H9 (cell line): ENCODE results near the gene STK32B. TPM values are rescaled to one million over a fixed set of nuclear protein-coding genes. Genes with fewer than 3 reads are reported as not detected.

Source experiments
- DNase-seq: peaks from one replicate; pipeline ENCODE4 v3.0.0-alpha.2; 2017
- H2AFZ ChIP-seq: one replicate; pipeline ENCODE4 v1.6.1; 2013; ENCODE audit warnings: mild to moderate bottlenecking, low read length, control low read depth, moderate library complexity
- H2AK5ac ChIP-seq: 2 replicates; pipeline ENCODE4 v1.6.1; 2013; ENCODE audit warnings: low read length, control low read depth, mixed read lengths; ENCODE audit not compliant: insufficient read length
- H2BK120ac ChIP-seq: one replicate; pipeline ENCODE4 v1.6.1; 2013; ENCODE audit warnings: low read depth, mild to moderate bottlenecking, low read length, control low read depth, inconsistent platforms; ENCODE audit not compliant: poor library complexity, severe bottlenecking
- H2BK12ac ChIP-seq: 2 replicates; pipeline ENCODE4 v1.6.1; 2013; ENCODE audit warnings: low read length, control low read depth, mixed read lengths, low read depth; ENCODE audit not compliant: insufficient read length
- H2BK15ac ChIP-seq: 2 replicates; pipeline ENCODE4 v1.6.1; 2013; ENCODE audit warnings: low read depth, low read length, control low read depth
- H2BK20ac ChIP-seq: one replicate; pipeline ENCODE4 v1.6.1; 2013; ENCODE audit warnings: low read depth, mild to moderate bottlenecking, low read length, control low read depth, inconsistent platforms; ENCODE audit not compliant: poor library complexity, severe bottlenecking
- H2BK5ac ChIP-seq: 2 replicates; pipeline ENCODE4 v1.6.1; 2013; ENCODE audit warnings: low read length, control low read depth, mixed read lengths; ENCODE audit not compliant: insufficient read length
- H3K14ac ChIP-seq: 2 replicates; pipeline ENCODE4 v1.6.1; 2013; ENCODE audit warnings: low read length, control low read depth; ENCODE audit not compliant: insufficient read depth
- H3K18ac ChIP-seq: 2 replicates; pipeline ENCODE4 v1.6.1; 2013; ENCODE audit warnings: low read depth, mild to moderate bottlenecking, mixed read lengths, low read length, control low read depth; ENCODE audit not compliant: insufficient read length
- H3K23ac ChIP-seq: 2 replicates; pipeline ENCODE4 v1.6.1; 2013; ENCODE audit warnings: low read length, control low read depth, mixed read lengths, low read depth; ENCODE audit not compliant: insufficient read length
- H3K23me2 ChIP-seq: 2 replicates; pipeline ENCODE4 v1.6.1; 2013; ENCODE audit warnings: low read depth, mild to moderate bottlenecking, mixed read lengths, low read length, control low read depth; ENCODE audit not compliant: insufficient read length, poor library complexity, severe bottlenecking
- H3K27ac ChIP-seq: 2 replicates; pipeline ENCODE4 v1.5.1; 2013; ENCODE audit warnings: low read length, control low read depth, mixed read lengths, low read depth; ENCODE audit not compliant: insufficient read length
- H3K27me3 ChIP-seq: 2 replicates; pipeline ENCODE4 v1.6.1; 2013; ENCODE audit warnings: low read length, control low read depth, inconsistent platforms; ENCODE audit not compliant: insufficient read depth
- H3K4ac ChIP-seq: 2 replicates; pipeline ENCODE4 v1.6.1; 2013; ENCODE audit warnings: low read depth, mild to moderate bottlenecking, control low read depth, inconsistent platforms, low read length, moderate library complexity
- H3K4me1 ChIP-seq: 2 replicates; pipeline ENCODE4 v1.6.1; 2013; ENCODE audit warnings: low read length, control low read depth, inconsistent platforms; ENCODE audit not compliant: insufficient read depth
- H3K4me2 ChIP-seq: 2 replicates; pipeline ENCODE4 v1.6.1; 2013; ENCODE audit warnings: low read length, control low read depth, mixed read lengths; ENCODE audit not compliant: insufficient read length, insufficient read depth
- H3K56ac ChIP-seq: 2 replicates; pipeline ENCODE4 v1.6.1; 2013; ENCODE audit warnings: low read depth, mild to moderate bottlenecking, mixed read lengths, low read length, control low read depth; ENCODE audit not compliant: insufficient read length
- H3K79me1 ChIP-seq: 2 replicates; pipeline ENCODE4 v1.6.1; 2013; ENCODE audit warnings: low read depth, mild to moderate bottlenecking, moderate library complexity, low read length, control low read depth, inconsistent platforms; ENCODE audit not compliant: insufficient read depth, poor library complexity, severe bottlenecking
- H3K79me2 ChIP-seq: 2 replicates; pipeline ENCODE4 v1.6.1; 2013; ENCODE audit warnings: low read length, control low read depth, inconsistent platforms; ENCODE audit not compliant: insufficient read depth
- H3K9ac ChIP-seq: 2 replicates; pipeline ENCODE4 v1.6.1; 2013; ENCODE audit warnings: low read length, control low read depth, mixed read lengths; ENCODE audit not compliant: insufficient read length; ENCODE audit errors: extremely low read depth
- H3K9me3 ChIP-seq: one replicate; pipeline ENCODE4 v1.6.1; 2013; ENCODE audit warnings: low read depth, low read length, inconsistent platforms; ENCODE audit not compliant: control insufficient read depth
- H3T11ph ChIP-seq: one replicate; pipeline ENCODE4 v1.6.1; 2013; ENCODE audit warnings: mild to moderate bottlenecking, low read length, control low read depth, inconsistent platforms
- H4K20me1 ChIP-seq: one replicate; pipeline ENCODE4 v1.6.1; 2013; ENCODE audit not compliant: control insufficient read depth, insufficient read length, insufficient read depth
- H4K5ac ChIP-seq: 2 replicates; pipeline ENCODE4 v1.6.1; 2013; ENCODE audit warnings: low read depth, mild to moderate bottlenecking, mixed read lengths, low read length, control low read depth; ENCODE audit not compliant: insufficient read length
- H4K8ac ChIP-seq: replicated peaks from 2 replicates; pipeline ENCODE4 v1.6.1; 2013; ENCODE audit warnings: low read length, control low read depth, mixed read lengths, low read depth; ENCODE audit not compliant: insufficient read length
- H4K91ac ChIP-seq: 2 replicates; pipeline ENCODE4 v1.6.1; 2013; ENCODE audit warnings: low read depth, mild to moderate bottlenecking, moderate library complexity, mixed read lengths, low read length, control low read depth; ENCODE audit not compliant: insufficient read length
- H3K27ac Mint-ChIP-seq, 3 experiments: 2 replicates in 2 of 3; 3 replicates in 1 of 3; pipeline ENCODE4 v1.8.0; 2020 to 2021; ENCODE audit warnings: mixed read lengths in 3 of 3, mild to moderate bottlenecking in 1 of 3, moderate library complexity in 1 of 3
- H3K27me3 Mint-ChIP-seq: 2 replicates; pipeline ENCODE4 v1.8.0; 2021; ENCODE audit warnings: low read depth, mild to moderate bottlenecking, moderate library complexity, mixed read lengths
- H3K36me3 Mint-ChIP-seq, 3 experiments: 2 replicates in 2 of 3; 3 replicates in 1 of 3; pipeline ENCODE4 v1.8.0; 2020 to 2021; ENCODE audit warnings: low read depth in 3 of 3, mixed read lengths in 3 of 3; ENCODE audit not compliant: insufficient read depth in 1 of 3
- H3K4me1 Mint-ChIP-seq, 2 experiments: 2 replicates each; pipeline ENCODE4 v1.8.0; 2020; ENCODE audit warnings: mixed read lengths in 2 of 2
- H3K4me3 Mint-ChIP-seq, 2 experiments: 2 replicates in 1 of 2; 3 replicates in 1 of 2; pipeline ENCODE4 v1.8.0; 2020 to 2021; ENCODE audit warnings: mild to moderate bottlenecking in 2 of 2, mixed read lengths in 2 of 2, moderate library complexity in 1 of 2
- H3K9me3 Mint-ChIP-seq, 2 experiments: 2 replicates in 1 of 2; 3 replicates in 1 of 2; pipeline ENCODE4 v1.8.0; 2020; ENCODE audit warnings: mild to moderate bottlenecking in 2 of 2, mixed read lengths in 2 of 2, moderate library complexity in 1 of 2
- WGBS: extraction: QIAGEN DNeasy Blood & Tissue Kit; methylation state at CpG from one replicate; pipeline ENCODE4 v1.1.7; 2013; ENCODE audit warnings: missing lambda C conversion rate, low lambda C conversion rate, mixed read lengths; ENCODE audit not compliant: insufficient read length; ENCODE audit errors: extremely low coverage; 5-methylcytosine and 5-hydroxymethylcytosine counted together
- total RNA-seq: library from RNA; stranded (reverse); gene quantifications from 2 replicates; pipeline ENCODE4 v1.2.1, GENCODE V29; 2021
- TF ChIP-seq, protein P1 (sequence below): fragments of 200-600 bp; sonication (generic); conservative IDR thresholded peaks from 3 replicates; pipeline ENCODE4 v1.8.0; 2021; ENCODE audit warnings: antibody characterized with exemption, mild to moderate bottlenecking

The STK32B gene
- total RNA-seq, 1 experiment from 2014 or later: 1.0 TPM

DNA sequence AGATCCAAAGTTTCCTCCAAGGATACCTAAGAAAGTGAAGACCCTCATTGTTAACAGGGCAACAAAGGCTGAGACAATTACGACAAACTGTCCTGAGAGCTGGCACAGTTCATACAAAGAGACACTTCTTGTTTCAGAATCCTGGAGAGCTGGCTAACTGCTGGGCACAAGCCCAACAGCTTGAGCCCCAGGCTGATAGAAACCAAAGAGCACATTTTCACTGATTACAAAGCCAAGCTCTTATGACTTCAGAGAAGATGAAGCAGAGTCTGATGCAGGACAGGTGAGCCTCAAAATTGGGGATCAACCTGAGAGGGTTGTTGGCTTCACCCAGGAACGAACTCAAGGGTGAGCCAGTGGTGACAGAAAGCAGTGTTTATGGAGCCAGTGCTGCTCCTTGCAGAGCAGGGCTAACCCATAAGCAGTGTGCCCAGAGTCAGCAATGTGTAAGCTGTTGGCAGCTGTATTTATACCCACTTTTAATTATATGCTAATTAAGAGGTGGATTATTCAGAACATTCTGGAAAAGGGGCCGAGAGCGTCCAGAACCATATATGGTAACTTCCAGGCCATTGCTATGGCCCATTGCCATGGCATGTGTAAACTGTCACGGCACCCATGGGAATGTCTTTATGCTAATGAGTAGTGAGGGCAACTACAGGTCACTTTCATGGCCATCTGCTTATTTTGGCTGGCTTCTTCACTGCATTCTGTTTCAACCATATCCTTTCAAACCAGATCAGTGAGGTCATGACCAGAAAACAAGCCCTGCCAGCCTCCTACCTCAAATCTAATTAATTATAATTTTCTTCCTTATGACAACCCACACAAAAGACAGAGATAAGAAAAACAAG, 473.4 kb downstream of the STK32B start:
- WGBS: no CpG with 5 or more reads among the region's 5 CpGs
- Histone ChIP-seq H3K23me2 (no peaks in the 10 kb centered on the region), H2BK15ac (no peak overlapping the region), H2BK5ac (no peak overlapping the region), H4K8ac (no peak overlapping the region), H2AK5ac (no peak overlapping the region), H3K4ac (no peak overlapping the region), H4K91ac (no peak overlapping the region), H3K4me1 (no peaks in the 10 kb centered on the region), H3K14ac (no peak overlapping the region), H2AFZ (no peak overlapping the region), H3K79me1 (no peaks in the 10 kb centered on the region), H2BK120ac (no peak overlapping the region), H4K5ac (no peak overlapping the region), H3K4me2 (no peak overlapping the region), H3K9ac (no peak overlapping the region), H4K20me1 (no peaks in the 10 kb centered on the region), H3K56ac (no peak overlapping the region), H3T11ph (no peak overlapping the region), H3K9me3 (no peaks in the 10 kb centered on the region), H3K27ac (no peak overlapping the region), H3K23ac (no peak overlapping the region), H3K27me3 (no peaks in the 10 kb centered on the region), H3K18ac (no peak overlapping the region), H2BK20ac (no peak overlapping the region), H2BK12ac (no peak overlapping the region), H3K79me2 (no peaks in the 10 kb centered on the region)
- Mint-ChIP-seq H3K9me3 (peaks cover 7 to 14% of the 10 kb centered on the region in 2 experiments), H3K4me3 (no peak overlapping the region), H3K27me3 (peaks cover 5% of the 10 kb centered on the region), H3K36me3 (peaks cover 0 to 4% (median 3%) of the 10 kb centered on the region in 3 experiments; a peak in 2 of 7 replicates), H3K27ac (no peak overlapping the region), H3K4me1 (peaks cover 10 to 14% of the 10 kb centered on the region in 2 experiments)
- TF ChIP-seq, protein P1, sequence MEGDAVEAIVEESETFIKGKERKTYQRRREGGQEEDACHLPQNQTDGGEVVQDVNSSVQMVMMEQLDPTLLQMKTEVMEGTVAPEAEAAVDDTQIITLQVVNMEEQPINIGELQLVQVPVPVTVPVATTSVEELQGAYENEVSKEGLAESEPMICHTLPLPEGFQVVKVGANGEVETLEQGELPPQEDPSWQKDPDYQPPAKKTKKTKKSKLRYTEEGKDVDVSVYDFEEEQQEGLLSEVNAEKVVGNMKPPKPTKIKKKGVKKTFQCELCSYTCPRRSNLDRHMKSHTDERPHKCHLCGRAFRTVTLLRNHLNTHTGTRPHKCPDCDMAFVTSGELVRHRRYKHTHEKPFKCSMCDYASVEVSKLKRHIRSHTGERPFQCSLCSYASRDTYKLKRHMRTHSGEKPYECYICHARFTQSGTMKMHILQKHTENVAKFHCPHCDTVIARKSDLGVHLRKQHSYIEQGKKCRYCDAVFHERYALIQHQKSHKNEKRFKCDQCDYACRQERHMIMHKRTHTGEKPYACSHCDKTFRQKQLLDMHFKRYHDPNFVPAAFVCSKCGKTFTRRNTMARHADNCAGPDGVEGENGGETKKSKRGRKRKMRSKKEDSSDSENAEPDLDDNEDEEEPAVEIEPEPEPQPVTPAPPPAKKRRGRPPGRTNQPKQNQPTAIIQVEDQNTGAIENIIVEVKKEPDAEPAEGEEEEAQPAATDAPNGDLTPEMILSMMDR: no peak
- DNase-seq: no peak
